NCI-H226 (cell line): ENCODE measurements around the gene CCDC197.
A peak's percentile ranks its signal among the peaks of the same experiment; 100 is the strongest.

ENCODE experiments used
- DNase-seq: peaks from one replicate; pipeline ENCODE4 v3.0.0-alpha.2; 2015

Gene CCDC197

GRCh38 chr14:93962701-93963601, 34.1 kb upstream of the CCDC197 start:
- DNase-seq, result no peak

DNA sequence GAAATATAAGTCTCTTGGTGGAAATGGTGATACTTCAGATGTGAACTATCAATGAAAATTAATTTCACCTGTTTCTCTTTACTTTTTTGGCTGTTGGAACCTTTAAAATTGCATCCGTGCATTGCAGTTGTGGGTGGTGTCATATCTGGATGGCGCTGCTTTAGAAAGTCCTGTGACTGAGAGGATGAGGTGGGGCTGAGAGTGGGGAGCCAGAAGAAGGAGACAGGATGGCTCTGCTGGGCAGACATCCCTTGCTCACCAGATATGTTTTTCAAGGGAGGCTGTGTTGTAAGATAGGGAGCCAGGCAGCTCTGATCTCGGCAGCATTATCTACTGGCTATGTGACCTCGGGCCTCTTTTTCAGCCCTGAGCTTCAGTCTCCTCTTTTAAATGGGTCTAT, 33.4 kb upstream of the CCDC197 start:
- no peak for DNase-seq

- no peak for DNase-seq
These were observed 32.8 kb upstream of the CCDC197 start for GRCh38 chr14:93964281-93964680.

DNA sequence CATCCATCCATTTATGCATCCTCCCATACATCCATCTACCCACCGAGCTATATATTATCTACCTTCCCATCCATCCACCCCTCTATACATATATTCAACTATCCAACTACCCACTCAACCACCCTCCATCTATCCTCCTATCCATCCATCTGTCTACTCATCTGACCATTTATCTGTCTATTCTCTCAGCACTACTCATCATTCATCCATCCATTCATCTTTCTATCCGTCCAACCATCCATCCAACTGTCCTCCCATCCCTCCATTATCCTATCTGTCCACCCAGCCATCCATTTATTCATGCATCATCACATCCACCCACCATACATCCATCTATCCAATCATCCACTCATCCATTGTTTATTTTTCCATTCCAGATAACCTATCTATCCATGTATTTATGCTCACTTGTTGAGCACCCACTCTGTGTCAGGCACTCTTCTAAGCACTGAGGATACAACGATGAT, 32.2 kb upstream of the CCDC197 start:
- no peak for DNase-seq

DNA sequence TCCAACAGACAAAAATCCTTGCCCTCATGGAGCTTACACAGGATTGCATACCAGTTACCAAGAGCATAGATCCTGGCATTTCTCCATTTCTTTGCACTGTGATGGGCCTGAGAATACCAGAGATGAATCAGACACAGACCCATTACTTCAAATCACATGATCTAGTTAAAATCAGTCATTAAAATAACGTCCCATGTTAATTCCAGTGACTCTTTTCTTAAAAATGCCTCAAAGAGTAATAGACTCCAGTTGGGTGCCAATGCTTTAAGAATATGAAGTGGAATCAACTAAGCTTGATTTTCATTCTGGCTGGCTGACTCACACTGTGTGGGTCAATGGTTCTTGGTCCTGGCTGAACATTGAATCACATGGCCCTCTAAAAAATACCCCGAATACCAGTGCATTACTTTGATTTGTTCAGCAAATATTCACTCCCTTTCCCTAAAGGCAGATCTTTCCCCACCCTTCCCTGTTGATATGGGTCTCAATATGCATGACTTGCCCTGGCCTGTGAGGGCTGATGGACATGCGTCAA, 31.7 kb upstream of the CCDC197 start:
- DNase-seq, result peak; percentile 67

DNA sequence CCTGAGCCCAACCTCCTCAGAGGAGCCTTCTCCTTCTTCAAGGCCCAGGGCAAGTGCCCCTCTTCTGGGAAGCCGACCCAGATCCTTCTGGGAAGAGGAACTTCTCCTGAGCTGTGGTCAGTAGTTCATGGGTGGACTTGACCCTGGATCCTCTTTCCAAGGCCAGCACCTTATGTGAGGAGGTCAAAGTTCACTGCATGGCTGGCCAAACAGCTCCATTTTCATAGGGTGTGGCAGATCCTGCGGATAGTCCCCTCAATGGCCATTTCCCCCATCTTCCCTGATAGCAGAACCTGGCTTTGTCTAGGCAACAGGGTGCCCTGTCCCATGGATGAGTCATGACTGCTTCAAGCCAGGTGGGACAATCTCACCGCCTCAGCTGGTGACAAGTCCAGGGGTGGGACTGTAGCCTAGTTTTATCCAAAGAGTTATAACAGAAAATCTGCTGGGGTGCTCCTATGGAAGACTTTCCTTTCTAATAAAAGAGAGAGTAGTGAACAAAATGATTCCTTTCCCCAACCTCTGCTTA, 31.1 kb upstream of the CCDC197 start:
- no peak for DNase-seq

- no peak for DNase-seq
These were observed 29.4 kb upstream of the CCDC197 start for GRCh38 chr14:93967637-93968250.

GRCh38 chr14:93969082-93969828, 27.8 kb upstream of the CCDC197 start:
- no peak for DNase-seq

DNA sequence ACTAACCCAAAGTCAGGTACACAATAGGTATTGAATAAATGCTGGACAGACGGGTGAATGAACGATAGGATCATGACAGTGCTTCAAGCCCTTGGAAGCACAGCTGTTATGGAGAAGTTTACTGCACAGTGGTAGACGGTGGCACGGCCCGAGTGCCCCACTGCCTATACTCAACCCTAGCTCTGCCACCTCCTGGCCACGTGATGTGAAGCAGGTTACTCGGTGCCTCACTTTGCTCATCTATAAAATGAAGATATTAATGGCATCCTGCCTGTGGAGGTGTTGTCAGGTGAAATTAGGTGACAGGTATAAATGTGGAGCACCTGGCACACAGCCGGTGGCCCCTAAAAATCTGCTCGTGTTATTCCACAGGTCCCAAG, 26.5 kb upstream of the CCDC197 start:
- no peak for DNase-seq

- DNase-seq, result no peak
These were observed 26.0 kb upstream of the CCDC197 start for GRCh38 chr14:93970965-93971634.

DNA sequence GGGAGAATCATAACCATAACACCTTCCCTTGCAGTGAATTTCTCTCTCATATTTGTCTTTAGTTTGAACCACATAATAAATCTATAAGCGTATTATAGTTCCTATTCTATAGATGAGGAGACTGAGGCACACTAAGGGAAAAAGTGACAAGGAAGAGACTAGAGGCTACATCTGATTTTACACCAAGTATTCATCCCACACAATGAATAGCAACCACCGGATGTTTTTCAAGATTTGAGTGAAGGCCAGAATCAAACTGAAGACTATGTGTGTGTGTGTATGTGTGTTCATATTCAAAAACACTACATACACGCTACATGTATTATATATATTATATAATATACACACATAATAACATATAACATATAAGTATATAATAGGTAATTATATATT, 25.5 kb upstream of the CCDC197 start:
- DNase-seq, result no peak

DNA sequence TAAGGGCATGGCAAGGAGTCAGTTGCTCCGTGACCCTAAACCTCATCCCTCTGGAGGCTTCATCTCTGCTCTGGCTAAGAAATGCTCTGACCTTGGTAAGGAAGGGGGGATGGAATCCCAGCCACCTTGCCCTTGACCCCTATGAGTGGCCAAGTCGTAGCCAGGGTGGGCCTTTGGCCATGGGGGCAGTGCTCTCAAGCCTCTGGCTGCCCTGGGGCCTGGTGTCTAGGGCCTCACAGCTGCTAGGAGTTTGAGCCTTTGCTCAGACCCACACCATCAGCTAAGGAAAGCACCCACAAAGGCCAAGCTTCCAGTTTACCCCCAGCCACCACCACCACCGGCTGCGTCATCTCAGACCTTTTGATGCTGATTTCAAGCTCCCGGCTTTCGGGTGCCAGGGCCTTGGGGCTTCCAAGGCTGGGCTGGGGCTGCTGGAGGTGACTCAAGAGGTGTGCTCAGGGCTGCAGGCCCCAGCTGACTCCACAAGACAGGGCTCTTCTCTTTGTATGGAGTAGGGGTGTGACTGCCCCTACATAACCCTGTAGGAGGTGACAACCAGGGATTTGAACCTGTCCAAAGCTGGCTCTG, 24.4 kb upstream of the CCDC197 start:
- DNase-seq, result no peak

GRCh38 chr14:93973607-93974006, 23.5 kb upstream of the CCDC197 start:
- no peak for DNase-seq

GRCh38 chr14:93974299-93974698, 22.8 kb upstream of the CCDC197 start:
- DNase-seq, result no peak

DNA sequence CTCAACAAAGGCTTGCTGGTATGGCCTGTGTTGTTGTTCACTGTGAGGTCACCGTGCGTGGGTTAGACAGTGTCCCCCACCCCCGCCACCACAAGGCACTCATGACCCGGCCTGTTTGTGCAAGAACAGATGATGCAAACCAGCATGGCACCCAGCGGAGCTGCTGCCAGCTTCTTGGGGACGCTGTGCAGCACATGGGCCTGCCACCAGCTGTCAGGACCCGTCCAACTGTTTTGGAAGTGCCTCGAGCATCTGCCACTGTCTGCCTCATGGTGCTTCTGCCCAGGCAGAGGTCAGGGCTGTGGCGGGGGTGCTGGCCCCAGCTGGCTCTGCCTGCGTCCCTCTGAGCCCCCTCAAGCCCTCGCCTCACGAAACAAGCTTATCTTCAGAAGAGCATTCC, 22.3 kb upstream of the CCDC197 start:
- DNase-seq, result no peak

GRCh38 chr14:93975791-93976476, 21.2 kb upstream of the CCDC197 start:
- DNase-seq, result no peak

DNA sequence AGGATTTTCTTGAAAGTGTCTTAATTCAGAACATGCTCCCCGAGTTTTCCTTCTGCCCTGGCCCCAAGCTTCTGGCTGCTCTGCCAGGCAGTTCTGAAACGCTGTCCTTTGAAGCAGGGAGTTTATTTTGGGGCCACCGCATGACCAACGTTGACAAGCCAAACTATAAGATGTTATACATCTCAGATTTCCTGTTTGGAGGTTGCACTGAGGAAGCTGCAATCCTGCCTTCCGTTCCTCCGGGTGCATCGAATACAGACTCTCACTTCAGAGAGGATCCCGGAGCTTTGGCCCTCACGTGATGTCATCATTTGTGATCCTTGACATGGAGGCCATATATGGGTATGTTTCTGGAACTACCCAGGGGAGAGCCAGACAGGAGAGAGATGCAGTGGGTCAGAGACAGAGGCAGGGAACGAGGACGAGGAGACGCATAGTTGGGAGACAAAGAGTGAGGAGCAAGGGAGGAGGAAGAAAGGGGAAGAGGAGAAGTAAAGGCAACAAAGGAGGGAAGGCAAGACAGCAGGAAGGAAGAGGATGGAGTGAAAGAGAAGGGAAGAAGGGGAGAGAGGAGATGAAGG, 20.5 kb upstream of the CCDC197 start, which contains the start of gene ASB2:
Gene ASB2 (minus strand): TSS at position 94 of the 581 bp plus-strand sequence. CDS start 12,031 bp downstream, outside the sequence.
- DNase-seq, result no peak

GRCh38 chr14:93977171-93977570, 19.9 kb upstream of the CCDC197 start:
- DNase-seq, result no peak

DNA sequence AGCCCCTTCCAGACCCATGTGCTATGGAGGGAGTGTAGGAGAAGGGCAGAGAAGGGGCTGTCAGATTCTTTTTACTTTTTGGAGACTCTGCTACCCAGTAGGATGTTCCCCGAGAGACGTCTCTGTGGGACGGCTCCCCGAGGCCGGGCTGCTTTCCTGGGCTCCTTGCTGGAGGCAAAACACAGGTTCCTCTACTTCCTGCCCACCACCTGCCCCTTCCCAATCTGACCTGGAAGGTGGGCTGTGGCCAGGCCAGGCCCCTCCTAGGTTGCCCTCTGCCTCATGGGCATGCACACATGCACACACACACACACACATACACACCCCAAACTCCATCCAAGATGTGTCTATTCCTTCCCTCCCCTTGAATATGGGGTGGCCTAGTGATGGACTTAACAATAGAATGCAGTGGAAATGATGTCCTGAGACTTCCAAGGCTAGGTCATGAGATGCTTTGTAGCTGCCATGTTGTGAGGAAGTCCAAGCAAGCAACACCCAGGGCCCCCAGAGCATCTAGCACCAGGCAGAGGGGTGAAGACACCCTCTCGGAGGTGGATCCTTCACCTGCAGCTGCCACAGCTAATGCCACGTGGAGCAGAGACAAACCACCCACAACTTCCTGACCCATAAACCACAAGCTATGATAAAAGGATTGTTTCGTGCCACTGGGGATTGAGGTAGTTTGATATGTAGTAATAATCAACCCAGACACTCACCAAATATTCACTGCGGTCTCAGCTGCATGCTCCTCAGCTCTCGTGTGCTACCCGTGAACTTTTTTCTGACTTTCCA, 19.1 kb upstream of the CCDC197 start:
- DNase-seq, result no peak

GRCh38 chr14:93978735-93979134, 18.4 kb upstream of the CCDC197 start:
- DNase-seq, result no peak
